Endothelial cell of umbilical vein (primary cell): Measurements from ENCODE around the gene MT1HL1. TPM values are rescaled to one million over a fixed set of nuclear protein-coding genes. Genes with fewer than 3 reads are reported as not detected.

Experiments used
- BruUV-seq: library from RNA; stranded (reverse); fragments of 400-500 nt; replicated peaks from 2 replicates; lab custom pipeline; 2021; lab: Mats Ljungman, UMichigan
- CTCF ChIA-PET: fragments of 300-600, 350-600 bp; sonication (Branson Sonifier 250); formaldehyde crosslinking; loops from one replicate; lab custom pipeline; 2021; ENCODE audit warnings: antibody characterized with exemption, inconsistent platforms; lab: Charles Lee
- POLR2A ChIA-PET: fragments of 300-600, 350-600 bp; sonication (Branson Sonifier 250); formaldehyde crosslinking; loops from one replicate; lab custom pipeline; 2021; ENCODE audit warnings: antibody characterized with exemption, inconsistent platforms; lab: Charles Lee
- DNase-seq: peaks from one replicate; pipeline ENCODE4 v3.0.0-alpha.2; 2011; ENCODE audit warnings: low read depth, low spot score
- FAIRE-seq: peaks from 2 replicates; lab custom pipeline; 2011; peaks lifted over from hg19 to GRCh38; lab: Jason Lieb, UNC
- H2AFZ ChIP-seq: 2 replicates; pipeline ENCODE4 v1.6.0; 2012; ENCODE audit warnings: low read depth, low read length, control low read depth, inconsistent platforms
- H3K27ac ChIP-seq: 2 replicates; pipeline ENCODE4 v1.5.1; 2011; ENCODE audit warnings: low read depth, mild to moderate bottlenecking, control low read depth, low read length, moderate library complexity; ENCODE audit not compliant: insufficient read depth
- H3K27me3 ChIP-seq, 2 experiments: 2 replicates each; pipeline versions ENCODE4 v1.6.0 to v1.6.1; 2011; ENCODE audit warnings: low read length in 2 of 2, mixed read lengths in 1 of 2; ENCODE audit not compliant: control insufficient read depth in 2 of 2, insufficient read depth in 2 of 2
- H3K36me3 ChIP-seq, 2 experiments: 2 replicates in 1 of 2; 3 replicates in 1 of 2; pipeline ENCODE4 v1.5.1; 2011; ENCODE audit warnings: low read length in 2 of 2, mild to moderate bottlenecking in 1 of 2, moderate library complexity in 1 of 2; ENCODE audit not compliant: control insufficient read depth in 2 of 2, insufficient read depth in 2 of 2; ENCODE audit errors: extremely low read depth in 1 of 2
- H3K4me1 ChIP-seq: 3 replicates; pipeline ENCODE4 v1.5.1; 2011; ENCODE audit warnings: mild to moderate bottlenecking, low read length; ENCODE audit not compliant: control insufficient read depth, insufficient read depth; ENCODE audit errors: extremely low read depth
- H3K4me2 ChIP-seq: 2 replicates; pipeline ENCODE4 v1.6.1; 2011; ENCODE audit warnings: low read length, control low read depth, mixed read lengths; ENCODE audit not compliant: insufficient read depth
- H3K4me3 ChIP-seq, 3 experiments: fragments of 200-600 bp in 1 of 3; sonication (generic), shearing (Covaris generic) in 1 of 3; replicated peaks in 1 of 3; 2 replicates each; pipeline ENCODE4 v1.5.1; 2011 to 2016; ENCODE audit warnings: control low read depth in 3 of 3, low read length in 3 of 3, mild to moderate bottlenecking in 2 of 3, inconsistent platforms in 1 of 3, low read depth in 1 of 3, moderate library complexity in 1 of 3; ENCODE audit not compliant: insufficient read depth in 1 of 3
- H3K79me2 ChIP-seq: 2 replicates; pipeline ENCODE4 v1.6.0; 2012; ENCODE audit warnings: low read length, inconsistent platforms; ENCODE audit not compliant: control insufficient read depth, insufficient read depth
- H3K9ac ChIP-seq: replicated peaks from 2 replicates; pipeline ENCODE3; 2011; ENCODE audit warnings: low read length, control low read depth; ENCODE audit not compliant: insufficient read depth; ENCODE audit errors: extremely low read depth
- H3K9me1 ChIP-seq: replicated peaks from 3 replicates; pipeline ENCODE4 v1.6.0; 2011; ENCODE audit warnings: mild to moderate bottlenecking, low read length; ENCODE audit not compliant: control insufficient read depth, insufficient read depth; ENCODE audit errors: extremely low read depth
- H3K9me3 ChIP-seq: replicated peaks from 2 replicates; pipeline ENCODE4 v1.5.1; 2012; ENCODE audit warnings: low read length, inconsistent platforms; ENCODE audit not compliant: control insufficient read depth, insufficient read depth
- H4K20me1 ChIP-seq: replicated peaks from 2 replicates; pipeline ENCODE3; 2011; ENCODE audit warnings: mild to moderate bottlenecking, low read length; ENCODE audit not compliant: control insufficient read depth, insufficient read depth; ENCODE audit errors: extremely low read depth
- EZH2 ChIP-seq: IDR thresholded peaks from 2 replicates; pipeline ENCODE4 v1.6.1; 2012; ENCODE audit warnings: borderline replicate concordance, low read depth, mild to moderate bottlenecking, moderate library complexity, low read length, inconsistent platforms; ENCODE audit not compliant: severe bottlenecking
- FOS ChIP-seq: IDR thresholded peaks from 2 replicates; pipeline ENCODE4 v1.6.1; 2011; ENCODE audit warnings: mild to moderate bottlenecking, low read length, moderate library complexity, borderline replicate concordance; ENCODE audit not compliant: insufficient read depth
- GATA2 ChIP-seq: IDR thresholded peaks from 2 replicates; pipeline ENCODE4 v1.7.0; 2011; ENCODE audit warnings: low read depth, mild to moderate bottlenecking, moderate library complexity, mixed read lengths, low read length; ENCODE audit not compliant: insufficient read length, insufficient read depth
- JUN ChIP-seq: IDR thresholded peaks from 2 replicates; pipeline ENCODE4 v1.6.1; 2011; ENCODE audit warnings: borderline replicate concordance, low read depth; ENCODE audit not compliant: insufficient read length, insufficient read depth
- MAX ChIP-seq: IDR thresholded peaks from 2 replicates; pipeline ENCODE4 v1.6.1; 2011; ENCODE audit not compliant: insufficient read depth, insufficient read length
- MYC ChIP-seq: IDR thresholded peaks from one replicate; pipeline ENCODE4 v1.6.1; 2011; ENCODE audit warnings: mild to moderate bottlenecking, low read depth, low read length
- POLR2A ChIP-seq: IDR thresholded peaks from 2 replicates; pipeline ENCODE4 v1.6.1; 2012; ENCODE audit warnings: low read depth, mild to moderate bottlenecking, control low read depth, low read length
- POLR2AphosphoS5 ChIP-seq: IDR thresholded peaks from 2 replicates; pipeline ENCODE4 v1.6.1; 2012; ENCODE audit warnings: low read depth, mild to moderate bottlenecking, control low read depth, low read length, moderate library complexity; ENCODE audit not compliant: insufficient read depth
- dilution Hi-C: fragments of 300-500 bp; cut with MboI; formaldehyde crosslinking; loops from one replicate; pipeline ENCODE4 v1.15.0; 2019; ENCODE audit warnings: low sequenced_read_pairs; ENCODE audit not compliant: extremely low pct_ligation_motif_present
- intact Hi-C: fragments of 100-400 bp; cut with micrococcal nuclease; formaldehyde crosslinking; loops from one replicate; pipeline ENCODE4 v1.10.0; 2022
- polyA plus RNA-seq, 4 experiments: library from polyadenylated mRNA; depleted of rRNA in 3 of 4; stranded (reverse) in 3 of 4; unstranded in 1 of 4; fragments of >200 nt; gene quantifications; 2 replicates each; pipeline versions ENCODE4 v1.2.1 to v1.2.3, GENCODE V29; 2011 to 2012; ENCODE audit warnings: missing spikeins in 1 of 4
- total RNA-seq: library from RNA; stranded (reverse); gene quantifications from 2 replicates; pipeline ENCODE4 v1.2.3, GENCODE V29; 2021
- TF ChIP-seq, protein P1 (sequence below), 2 donors: IDR thresholded peaks; 1 replicate in 1 of 2; 2 replicates in 1 of 2; pipeline ENCODE4 v1.5.1; 2011; ENCODE audit warnings: low read length in 2 of 2, mild to moderate bottlenecking in 2 of 2, moderate library complexity in 2 of 2, control low read depth in 1 of 2, inconsistent platforms in 1 of 2, low read depth in 1 of 2; ENCODE audit not compliant: insufficient read depth in 1 of 2; ENCODE audit errors: extremely low read depth in 1 of 2

The MT1HL1 gene
- total and polyA plus RNA-seq, 2 donors (not counting 3 experiments of a cell fraction or from before 2014, with no cell fraction given) = not detected

DNA sequence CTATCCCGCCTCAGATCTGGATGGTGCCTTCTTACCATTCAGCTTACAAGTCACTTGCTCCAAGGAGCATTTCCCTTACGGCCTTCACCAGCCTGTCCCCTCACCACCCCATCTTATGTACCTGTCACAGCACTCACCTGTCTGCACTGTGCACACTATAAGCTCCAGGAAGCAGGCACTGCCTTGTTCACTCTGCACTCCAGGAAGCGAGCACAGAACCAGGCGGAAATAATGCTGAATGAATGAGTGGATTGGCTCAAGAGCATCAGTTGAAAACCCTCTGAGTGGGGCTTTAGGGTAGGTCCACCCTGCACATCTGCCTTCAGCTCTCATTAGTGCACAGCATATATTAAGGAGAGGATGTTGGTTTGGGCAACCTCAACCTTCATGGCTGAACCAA, 28.8 kb upstream of the MT1HL1 start:
- DNase-seq = no peak
- Histone ChIP-seq H3K4me1 (no peaks in the 10 kb centered on the region), H3K79me2 (no peaks in the 10 kb centered on the region), H3K4me3 (no peak overlapping the region), H3K9ac (no peak overlapping the region), H2AFZ (no peak overlapping the region), H3K36me3 (no peaks in the 10 kb centered on the region), H3K27ac (no peak overlapping the region), H3K9me1 (no peaks in the 10 kb centered on the region), H4K20me1 (no peaks in the 10 kb centered on the region), H3K27me3 (no peaks in the 10 kb centered on the region), H3K4me2 (no peak overlapping the region), H3K9me3 (peaks cover 10% of the 10 kb centered on the region)
- intact Hi-C loops = no loop called here
- ChIA-PET CTCF (no interaction called here), POLR2A (no interaction called here)
- BruUV-seq = no TSS peak
- TF ChIP-seq POLR2AphosphoS5 (no peak), MYC (no peak), EZH2 (no peak), FOS (no peak), GATA2 (no peak), POLR2A (no peak), JUN (no peak), MAX (no peak)
- TF ChIP-seq, protein P1, sequence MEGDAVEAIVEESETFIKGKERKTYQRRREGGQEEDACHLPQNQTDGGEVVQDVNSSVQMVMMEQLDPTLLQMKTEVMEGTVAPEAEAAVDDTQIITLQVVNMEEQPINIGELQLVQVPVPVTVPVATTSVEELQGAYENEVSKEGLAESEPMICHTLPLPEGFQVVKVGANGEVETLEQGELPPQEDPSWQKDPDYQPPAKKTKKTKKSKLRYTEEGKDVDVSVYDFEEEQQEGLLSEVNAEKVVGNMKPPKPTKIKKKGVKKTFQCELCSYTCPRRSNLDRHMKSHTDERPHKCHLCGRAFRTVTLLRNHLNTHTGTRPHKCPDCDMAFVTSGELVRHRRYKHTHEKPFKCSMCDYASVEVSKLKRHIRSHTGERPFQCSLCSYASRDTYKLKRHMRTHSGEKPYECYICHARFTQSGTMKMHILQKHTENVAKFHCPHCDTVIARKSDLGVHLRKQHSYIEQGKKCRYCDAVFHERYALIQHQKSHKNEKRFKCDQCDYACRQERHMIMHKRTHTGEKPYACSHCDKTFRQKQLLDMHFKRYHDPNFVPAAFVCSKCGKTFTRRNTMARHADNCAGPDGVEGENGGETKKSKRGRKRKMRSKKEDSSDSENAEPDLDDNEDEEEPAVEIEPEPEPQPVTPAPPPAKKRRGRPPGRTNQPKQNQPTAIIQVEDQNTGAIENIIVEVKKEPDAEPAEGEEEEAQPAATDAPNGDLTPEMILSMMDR (IDR thresholded peaks at IDR 0.05; ENCODE audit: extremely low read depth in 1 of 2, insufficient read depth in 1 of 2, low read depth in 1 of 2, low read length in 2 of 2) = no peak
- dilution Hi-C loops = no loop called here
- FAIRE-seq = no peak
